CD4-positive, alpha-beta T cell (primary cell): ENCODE data around the gene OTX1. TPM values are rescaled to one million over a fixed set of nuclear protein-coding genes. Genes with fewer than 3 reads are reported as not detected.

ENCODE experiments used
- ATAC-seq: fragments of 200-7000 bp; cut with Tn5 transposase; one replicate; pipeline ENCODE4 v1.10.0; 2022; ENCODE audit warnings: mild to moderate bottlenecking; ENCODE audit not compliant: poor library complexity
- CTCF ChIA-PET: fragments of 350-600 bp; sonication (Branson Sonifier 250); formaldehyde crosslinking; loops from one replicate; lab custom pipeline; 2021; ENCODE audit warnings: antibody characterized with exemption, inconsistent platforms; lab: Charles Lee
- POLR2A ChIA-PET: fragments of 350-600 bp; sonication (Branson Sonifier 250); formaldehyde crosslinking; loops from one replicate; lab custom pipeline; 2021; ENCODE audit warnings: antibody characterized with exemption, inconsistent platforms; lab: Charles Lee
- DNase-seq, 14 experiments: peaks; one replicate each; pipeline ENCODE4 v3.0.0-alpha.2; 2013 to 2020; ENCODE audit warnings: mixed read lengths in 2 of 14
- H3K27ac ChIP-seq, 2 donors: one replicate each; pipeline versions ENCODE4 v1.5.1 to v1.7.0; 2013; ENCODE audit warnings: low read length in 2 of 2, low read depth in 1 of 2, mild to moderate bottlenecking in 1 of 2
- H3K27me3 ChIP-seq, 2 experiments: 1 replicate in 1 of 2; 2 replicates in 1 of 2; pipeline versions ENCODE4 v1.6.1 to v1.7.0; 2013; ENCODE audit warnings: low read length in 2 of 2, control low read depth in 1 of 2, mild to moderate bottlenecking in 1 of 2, moderate library complexity in 1 of 2; ENCODE audit not compliant: insufficient read depth in 2 of 2, control insufficient read depth in 1 of 2
- H3K36me3 ChIP-seq: one replicate; pipeline ENCODE4 v1.6.1; 2013; ENCODE audit warnings: low read length, control low read depth; ENCODE audit not compliant: insufficient read depth
- H3K4me1 ChIP-seq: one replicate; pipeline ENCODE4 v1.6.1; 2013; ENCODE audit warnings: low read length, control low read depth; ENCODE audit not compliant: insufficient read depth
- H3K4me3 ChIP-seq: one replicate; pipeline ENCODE4 v1.5.1; 2013; ENCODE audit warnings: mild to moderate bottlenecking, low read length, moderate library complexity
- H3K9me3 ChIP-seq, 2 experiments: 1 replicate in 1 of 2; 2 replicates in 1 of 2; pipeline versions ENCODE4 v1.6.1 to v1.7.0; 2013; ENCODE audit warnings: low read length in 2 of 2, mild to moderate bottlenecking in 2 of 2, control low read depth in 1 of 2, moderate library complexity in 1 of 2; ENCODE audit not compliant: control insufficient read depth in 1 of 2, insufficient read depth in 1 of 2
- H3K27ac Mint-ChIP-seq: one replicate; pipeline ENCODE4 v1.8.0; 2020; ENCODE audit warnings: mixed read lengths
- H3K27me3 Mint-ChIP-seq: one replicate; pipeline ENCODE4 v1.8.0; 2021; ENCODE audit warnings: mixed read lengths
- H3K36me3 Mint-ChIP-seq: one replicate; pipeline ENCODE4 v1.8.0; 2021; ENCODE audit warnings: low read depth, mixed read lengths
- H3K4me1 Mint-ChIP-seq: one replicate; pipeline ENCODE4 v1.8.0; 2021; ENCODE audit warnings: low read depth, mixed read lengths
- H3K4me3 Mint-ChIP-seq: one replicate; pipeline ENCODE4 v1.8.0; 2020; ENCODE audit warnings: mild to moderate bottlenecking, mixed read lengths
- H3K9me3 Mint-ChIP-seq: one replicate; pipeline ENCODE4 v1.8.0; 2020; ENCODE audit warnings: mixed read lengths
- CTCF ChIP-seq: fragments of 200-600 bp; IDR thresholded peaks from one replicate; pipeline ENCODE4 v1.8.0; 2022; ENCODE audit warnings: antibody characterized with exemption, mild to moderate bottlenecking
- intact Hi-C, 2 experiments: fragments of 100-400 bp; cut with DNase I in 1 of 2; cut with micrococcal nuclease in 1 of 2; formaldehyde crosslinking; loops; one replicate each; pipeline versions ENCODE4 v1.15.1 to v1.9.0; 2023 to 2025; cut with DNase I, micrococcal nuclease
- total RNA-seq, 174 experiments: library from RNA in 2 of 174; stranded (reverse) in 2 of 174; gene quantifications; one replicate each; pipeline ENCODE4 v1.2.3 and lab custom pipeline; 2021 to 2026

The OTX1 gene
- total RNA-seq, 2 experiments from 2014 or later = not detected

GRCh38 chr2:63012541-63012940 is 38.1 kb upstream of the OTX1 start:
- DNase-seq = no peak
- ChIA-PET POLR2A (interaction anchor here (0.6 kb wide), 1 partner anchor 225 kb away, joined by 3 read pairs; no protein-coding TSS in a partner anchor), CTCF (no interaction called here)
- Mint-ChIP-seq H3K27me3 (no peaks in the 10 kb centered on the region), H3K27ac (no peak overlapping the region), H3K4me1 (no peaks in the 10 kb centered on the region), H3K9me3 (no peaks in the 10 kb centered on the region), H3K36me3 (peaks cover 24% of the 10 kb centered on the region), H3K4me3 (no peak overlapping the region)
- ATAC-seq = no peak
- Histone ChIP-seq H3K27me3 (no peaks in the 10 kb centered on the region), H3K9me3 (no peaks in the 10 kb centered on the region), H3K27ac (no peak overlapping the region), H3K36me3 (no peaks in the 10 kb centered on the region), H3K4me3 (no peak overlapping the region), H3K4me1 (no peaks in the 10 kb centered on the region)
- TF ChIP-seq CTCF = no peak
- intact Hi-C loops = loop anchor here in 1 of 2 experiments (5.0 kb wide), 1 partner anchor 525 kb away; no protein-coding TSS in a partner anchor

- ChIA-PET CTCF (no interaction called here), POLR2A (interaction anchor here (0.6 kb wide), 1 partner anchor 226 kb away, joined by 3 read pairs; no protein-coding TSS in a partner anchor)
- no peak overlapping the region for H3K4me3 ChIP-seq
- no peaks in the 10 kb centered on the region for H3K27me3 ChIP-seq
- H3K9me3 Mint-ChIP-seq = no peaks in the 10 kb centered on the region
- no peak overlapping the region for H3K27ac Mint-ChIP-seq
- H3K4me1 ChIP-seq = no peaks in the 10 kb centered on the region
- H3K4me1 Mint-ChIP-seq = no peaks in the 10 kb centered on the region
- ATAC-seq (no peak), DNase-seq (no peak)
- H3K27ac ChIP-seq = no peak overlapping the region
- H3K36me3 ChIP-seq = no peaks in the 10 kb centered on the region
- intact Hi-C loops = loop anchor here in 1 of 2 experiments (5.0 kb wide), 1 partner anchor 524 kb away; no protein-coding TSS in a partner anchor
- peaks cover 24% of the 10 kb centered on the region for H3K36me3 Mint-ChIP-seq
- no peak overlapping the region for H3K4me3 Mint-ChIP-seq
- H3K27me3 Mint-ChIP-seq = no peaks in the 10 kb centered on the region
- H3K9me3 ChIP-seq = no peaks in the 10 kb centered on the region
- TF ChIP-seq CTCF = no peak
Observed at GRCh38 chr2:63013438-63013837, 37.2 kb upstream of the OTX1 start.

GRCh38 chr2:63015389-63015788 is 35.2 kb upstream of the OTX1 start:
- Histone ChIP-seq H3K36me3 (no peaks in the 10 kb centered on the region), H3K27me3 (no peaks in the 10 kb centered on the region), H3K4me1 (no peaks in the 10 kb centered on the region), H3K9me3 (no peaks in the 10 kb centered on the region), H3K4me3 (no peak overlapping the region), H3K27ac (no peak overlapping the region)
- Mint-ChIP-seq H3K36me3 (peaks cover 24% of the 10 kb centered on the region), H3K27ac (no peak overlapping the region), H3K4me1 (no peaks in the 10 kb centered on the region), H3K27me3 (no peaks in the 10 kb centered on the region), H3K4me3 (no peak overlapping the region), H3K9me3 (no peaks in the 10 kb centered on the region)
- CTCF ChIA-PET = no interaction called here
- POLR2A ChIA-PET = no interaction called here
- no peak for TF ChIP-seq CTCF
- DNase-seq = no peak
- ATAC-seq = no peak
- intact Hi-C loops = no loop called here
